ENCODE measurements around the gene BCDIN3D.
"Not testable (repeated sequence)": the region's sequence is repeated elsewhere in the genome, so short reads cannot be mapped to it uniquely, and the experiment has no call there.

Gene BCDIN3D

GRCh38 chr12:49875115-49875720, 32.3 kb upstream of the BCDIN3D start:
- H3K4me3 ChIP-seq (ENCODE audit: low read length): no peak overlapping the region
- no peaks in the 10 kb centered on the region for H3K4me1 ChIP-seq (ENCODE audit: insufficient read depth, low read length)
- no peaks in the 10 kb centered on the region for H3K27me3 ChIP-seq (ENCODE audit: insufficient read depth, low read length)
- H3K36me3 ChIP-seq (ENCODE audit: insufficient read depth, low read depth, low read length): no peaks in the 10 kb centered on the region
- no peak overlapping the region for H3K9ac ChIP-seq (ENCODE audit: low read depth, low read length)
- H3K9me3 ChIP-seq (ENCODE audit: insufficient read depth, low read depth, low read length): no peaks in the 10 kb centered on the region
- no peak overlapping the region for H3K27ac ChIP-seq (ENCODE audit: low read length)

GRCh38 chr12:49874142-49874897, 31.4 kb upstream of the BCDIN3D start:
- no peaks in the 10 kb centered on the region for H3K9me3 ChIP-seq (ENCODE audit: insufficient read depth, low read depth, low read length)
- H3K9ac ChIP-seq (ENCODE audit: low read depth, low read length): no peak overlapping the region
- no peaks in the 10 kb centered on the region for H3K4me1 ChIP-seq (ENCODE audit: insufficient read depth, low read length)
- H3K27ac ChIP-seq (ENCODE audit: low read length): no peak overlapping the region
- H3K36me3 ChIP-seq (ENCODE audit: insufficient read depth, low read depth, low read length): no peaks in the 10 kb centered on the region
- no peak overlapping the region for H3K4me3 ChIP-seq (ENCODE audit: low read length)
- H3K27me3 ChIP-seq (ENCODE audit: insufficient read depth, low read length): no peaks in the 10 kb centered on the region

GRCh38 chr12:49873361-49873934, 30.5 kb upstream of the BCDIN3D start:
- Histone ChIP-seq H3K27me3 (ENCODE audit: insufficient read depth, low read length) (no peaks in the 10 kb centered on the region; the same call in 1 of the 2 replicates), H3K4me3 (ENCODE audit: low read length) (no peak overlapping the region), H3K4me1 (ENCODE audit: insufficient read depth, low read length) (no peaks in the 10 kb centered on the region), H3K9me3 (ENCODE audit: insufficient read depth, low read depth, low read length) (no peaks in the 10 kb centered on the region), H3K9ac (ENCODE audit: low read depth, low read length) (no peak overlapping the region), H3K27ac (ENCODE audit: low read length) (no peak overlapping the region), H3K36me3 (ENCODE audit: insufficient read depth, low read depth, low read length) (no peaks in the 10 kb centered on the region)

GRCh38 chr12:49872781-49873181, 29.9 kb upstream of the BCDIN3D start:
- no peaks in the 10 kb centered on the region for H3K36me3 ChIP-seq (ENCODE audit: insufficient read depth, low read depth, low read length)
- H3K9ac ChIP-seq (ENCODE audit: low read depth, low read length): no peak overlapping the region
- no peak overlapping the region for H3K4me3 ChIP-seq (ENCODE audit: low read length)
- H3K4me1 ChIP-seq (ENCODE audit: insufficient read depth, low read length): no peaks in the 10 kb centered on the region
- no peak overlapping the region for H3K27ac ChIP-seq (ENCODE audit: low read length)
- no peaks in the 10 kb centered on the region for H3K9me3 ChIP-seq (ENCODE audit: insufficient read depth, low read depth, low read length)
- no peaks in the 10 kb centered on the region; the same call in 1 of the 2 replicates for H3K27me3 ChIP-seq (ENCODE audit: insufficient read depth, low read length)

- no peaks in the 10 kb centered on the region for H3K9me3 ChIP-seq (ENCODE audit: insufficient read depth, low read depth, low read length)
- H3K9ac ChIP-seq (ENCODE audit: low read depth, low read length): no peak overlapping the region
- no peaks in the 10 kb centered on the region for H3K36me3 ChIP-seq (ENCODE audit: insufficient read depth, low read depth, low read length)
- no peaks in the 10 kb centered on the region; the same call in 1 of the 2 replicates for H3K27me3 ChIP-seq (ENCODE audit: insufficient read depth, low read length)
- no peak overlapping the region for H3K4me3 ChIP-seq (ENCODE audit: low read length)
- no peaks in the 10 kb centered on the region for H3K4me1 ChIP-seq (ENCODE audit: insufficient read depth, low read length)
- no peak overlapping the region for H3K27ac ChIP-seq (ENCODE audit: low read length)
Measured at GRCh38 chr12:49872381-49872780, 29.5 kb upstream of the BCDIN3D start.

GRCh38 chr12:49871811-49872251, 28.9 kb upstream of the BCDIN3D start:
- not testable (repeated sequence) for H3K27ac ChIP-seq (ENCODE audit: low read length); H3K36me3 ChIP-seq (ENCODE audit: insufficient read depth, low read depth, low read length); H3K9me3 ChIP-seq (ENCODE audit: insufficient read depth, low read depth, low read length); H3K9ac ChIP-seq (ENCODE audit: low read depth, low read length); H3K4me1 ChIP-seq (ENCODE audit: insufficient read depth, low read length); H3K4me3 ChIP-seq (ENCODE audit: low read length); H3K27me3 ChIP-seq (ENCODE audit: insufficient read depth, low read length)

- Histone ChIP-seq H3K27me3 (ENCODE audit: insufficient read depth, low read length) (peaks cover 6% of the 10 kb centered on the region), H3K27ac (ENCODE audit: low read length) (no peak overlapping the region), H3K9me3 (ENCODE audit: insufficient read depth, low read depth, low read length) (no peaks in the 10 kb centered on the region), H3K36me3 (ENCODE audit: insufficient read depth, low read depth, low read length) (no peaks in the 10 kb centered on the region), H3K4me3 (ENCODE audit: low read length) (no peak overlapping the region), H3K9ac (ENCODE audit: low read depth, low read length) (no peak overlapping the region), H3K4me1 (ENCODE audit: insufficient read depth, low read length) (no peaks in the 10 kb centered on the region)
Measured at GRCh38 chr12:49871263-49871561, 28.3 kb upstream of the BCDIN3D start.

GRCh38 chr12:49870501-49871262, 27.8 kb upstream of the BCDIN3D start:
- H3K27me3 ChIP-seq (ENCODE audit: insufficient read depth, low read length): peaks cover 7% of the 10 kb centered on the region
- no peak overlapping the region for H3K27ac ChIP-seq (ENCODE audit: low read length)
- no peaks in the 10 kb centered on the region for H3K9me3 ChIP-seq (ENCODE audit: insufficient read depth, low read depth, low read length)
- H3K9ac ChIP-seq (ENCODE audit: low read depth, low read length): no peak overlapping the region
- H3K4me3 ChIP-seq (ENCODE audit: low read length): no peak overlapping the region
- no peaks in the 10 kb centered on the region for H3K36me3 ChIP-seq (ENCODE audit: insufficient read depth, low read depth, low read length)
- H3K4me1 ChIP-seq (ENCODE audit: insufficient read depth, low read length): no peaks in the 10 kb centered on the region

- no peak overlapping the region for H3K27ac ChIP-seq (ENCODE audit: low read length)
- H3K4me1 ChIP-seq (ENCODE audit: insufficient read depth, low read length): no peaks in the 10 kb centered on the region
- H3K36me3 ChIP-seq (ENCODE audit: insufficient read depth, low read depth, low read length): no peaks in the 10 kb centered on the region
- no peak overlapping the region for H3K4me3 ChIP-seq (ENCODE audit: low read length)
- peaks cover 7% of the 10 kb centered on the region for H3K27me3 ChIP-seq (ENCODE audit: insufficient read depth, low read length)
- no peak overlapping the region for H3K9ac ChIP-seq (ENCODE audit: low read depth, low read length)
- no peaks in the 10 kb centered on the region for H3K9me3 ChIP-seq (ENCODE audit: insufficient read depth, low read depth, low read length)
Measured at GRCh38 chr12:49869816-49870500, 27.1 kb upstream of the BCDIN3D start.

GRCh38 chr12:49868952-49869815, 26.3 kb upstream of the BCDIN3D start:
- H3K4me3 ChIP-seq (ENCODE audit: low read length): no peak overlapping the region
- H3K36me3 ChIP-seq (ENCODE audit: insufficient read depth, low read depth, low read length): no peaks in the 10 kb centered on the region
- H3K27me3 ChIP-seq (ENCODE audit: insufficient read depth, low read length): peaks cover 7% of the 10 kb centered on the region
- H3K27ac ChIP-seq (ENCODE audit: low read length): no peak overlapping the region
- H3K9me3 ChIP-seq (ENCODE audit: insufficient read depth, low read depth, low read length): no peaks in the 10 kb centered on the region
- H3K4me1 ChIP-seq (ENCODE audit: insufficient read depth, low read length): no peaks in the 10 kb centered on the region
- no peak overlapping the region for H3K9ac ChIP-seq (ENCODE audit: low read depth, low read length)

- Histone ChIP-seq H3K27ac (ENCODE audit: low read length) (no peak overlapping the region), H3K27me3 (ENCODE audit: insufficient read depth, low read length) (peaks cover 7% of the 10 kb centered on the region), H3K4me1 (ENCODE audit: insufficient read depth, low read length) (no peaks in the 10 kb centered on the region), H3K9ac (ENCODE audit: low read depth, low read length) (no peak overlapping the region), H3K9me3 (ENCODE audit: insufficient read depth, low read depth, low read length) (no peaks in the 10 kb centered on the region), H3K36me3 (ENCODE audit: insufficient read depth, low read depth, low read length) (no peaks in the 10 kb centered on the region), H3K4me3 (ENCODE audit: low read length) (no peak overlapping the region)
Measured at GRCh38 chr12:49868449-49868848, 25.5 kb upstream of the BCDIN3D start.
